ENCODE results near the gene WDR45B.

Gene WDR45B

GRCh38 chr17:82570277-82570676, 78.0 kb downstream of the WDR45B start:
- no peak for DNase-seq (ENCODE audit: low read depth, low spot score)
- H3K4me3 ChIP-seq (ENCODE audit: low read length), result no peak overlapping the region

- no peak overlapping the region for H3K4me3 ChIP-seq (ENCODE audit: low read length)
- DNase-seq (ENCODE audit: low read depth, low spot score), result no peak
Observed at GRCh38 chr17:82569621-82570020, 78.6 kb downstream of the WDR45B start.

GRCh38 chr17:82568997-82569393, 79.2 kb downstream of the WDR45B start:
- no peak for DNase-seq (ENCODE audit: low read depth, low spot score)
- H3K4me3 ChIP-seq (ENCODE audit: low read length), result no peak overlapping the region

GRCh38 chr17:82567286-82567685, 81.0 kb downstream of the WDR45B start:
- no peak overlapping the region for H3K4me3 ChIP-seq (ENCODE audit: low read length)
- no peak for DNase-seq (ENCODE audit: low read depth, low spot score)

GRCh38 chr17:82566129-82566960, 81.9 kb downstream of the WDR45B start:
- DNase-seq (ENCODE audit: low read depth, low spot score), result no peak

GRCh38 chr17:82565551-82565950, 82.7 kb downstream of the WDR45B start:
- no peak overlapping the region for H3K4me3 ChIP-seq (ENCODE audit: low read length)
- DNase-seq (ENCODE audit: low read depth, low spot score), result no peak

More at GRCh38 chr17:82566129-82566960, 81.9 kb downstream of the WDR45B start:
- no peak overlapping the region for H3K4me3 ChIP-seq (ENCODE audit: low read length)
